A673 (cell line): Measurements from ENCODE around the gene PRPF38A.

Experiments used
- CTCF ChIP-seq: fragments of 300-800, 200-600 bp; sonication (generic); conservative IDR thresholded peaks from 2 replicates; pipeline ENCODE4 v1.5.1; 2017; ENCODE audit warnings: low read depth, mild to moderate bottlenecking, antibody characterized with exemption, low read length, moderate library complexity, mixed read lengths
- EZH2 ChIP-seq: fragments of 200-600 bp; sonication (generic); IDR thresholded peaks from 2 replicates; pipeline ENCODE4 v1.6.1; 2017; ENCODE audit warnings: borderline replicate concordance, low read depth, mild to moderate bottlenecking, mixed read lengths, antibody characterized with exemption, low read length; ENCODE audit not compliant: poor library complexity, severe bottlenecking

GRCh38 chr1:52427152-52427551, 22.8 kb downstream of the PRPF38A start:
- TF ChIP-seq CTCF (no peak), EZH2 (no peak)
